Hippocampal formation (tissue), 2 donors: ENCODE results near the gene CTSE.

ENCODE experiments used
- DNase-seq, 2 donors: peaks; one replicate each; lab custom pipeline; 2025; lab: John Stamatoyannopoulos, UW

Gene CTSE

DNA sequence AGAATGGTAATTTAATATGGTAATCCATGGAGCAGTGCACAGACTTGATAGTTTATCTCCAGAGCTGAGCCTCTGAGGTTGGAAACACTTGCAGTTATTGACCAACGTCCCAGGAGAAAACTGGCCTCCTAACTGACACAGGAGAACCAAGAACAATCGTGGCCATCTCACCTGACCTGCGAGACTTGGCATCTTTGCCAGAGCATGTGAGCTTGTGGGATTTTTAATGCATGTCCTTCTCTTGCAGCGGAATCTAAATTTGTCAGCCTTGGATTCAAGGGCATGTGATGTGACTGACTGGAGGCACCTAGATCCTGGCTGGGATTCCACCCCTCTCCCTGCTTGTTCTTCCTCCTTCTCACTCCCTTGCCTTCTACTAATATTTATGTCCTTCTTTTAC is 52.6 kb downstream of the CTSE start:
- no peak for DNase-seq

DNA sequence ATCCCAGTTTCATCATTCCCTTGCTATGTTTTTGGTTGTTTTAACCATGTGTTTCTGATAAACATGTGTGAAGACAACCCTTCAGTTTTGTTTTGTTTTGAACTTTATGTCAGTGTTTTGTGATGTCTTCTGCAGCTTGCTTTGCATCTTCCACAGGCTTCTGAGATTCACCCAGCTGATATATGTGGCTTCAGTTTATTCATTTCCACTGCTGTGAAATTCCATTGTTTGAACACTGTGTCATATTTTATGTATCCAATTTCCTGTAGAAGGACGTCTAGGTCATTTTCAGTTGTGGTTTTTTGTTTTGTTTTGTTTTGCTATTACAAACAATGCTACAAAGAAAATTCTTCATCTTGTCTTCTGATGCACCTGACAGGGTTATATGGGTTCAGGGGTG is 53.2 kb downstream of the CTSE start:
- no peak for DNase-seq

DNA sequence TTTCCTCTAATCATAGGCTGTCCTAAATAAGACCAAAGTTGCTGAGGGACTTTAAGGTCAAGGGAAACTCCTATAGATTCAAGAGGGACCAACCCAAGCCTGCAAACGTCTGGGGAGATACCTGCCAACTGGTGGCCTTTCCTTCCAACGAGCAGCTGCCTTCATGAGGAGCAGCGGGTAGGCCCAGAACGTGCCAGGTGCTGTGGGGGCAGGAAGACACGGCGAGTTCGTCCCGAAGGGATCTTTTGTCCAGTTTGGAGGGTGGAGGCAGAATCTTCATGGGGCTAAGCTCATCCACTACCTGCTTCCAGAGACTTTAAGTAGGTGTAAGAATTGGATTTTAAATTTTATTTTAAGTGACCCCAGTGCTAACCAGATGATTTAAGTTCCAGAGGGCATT is 54.5 kb downstream of the CTSE start:
- no peak for DNase-seq

DNA sequence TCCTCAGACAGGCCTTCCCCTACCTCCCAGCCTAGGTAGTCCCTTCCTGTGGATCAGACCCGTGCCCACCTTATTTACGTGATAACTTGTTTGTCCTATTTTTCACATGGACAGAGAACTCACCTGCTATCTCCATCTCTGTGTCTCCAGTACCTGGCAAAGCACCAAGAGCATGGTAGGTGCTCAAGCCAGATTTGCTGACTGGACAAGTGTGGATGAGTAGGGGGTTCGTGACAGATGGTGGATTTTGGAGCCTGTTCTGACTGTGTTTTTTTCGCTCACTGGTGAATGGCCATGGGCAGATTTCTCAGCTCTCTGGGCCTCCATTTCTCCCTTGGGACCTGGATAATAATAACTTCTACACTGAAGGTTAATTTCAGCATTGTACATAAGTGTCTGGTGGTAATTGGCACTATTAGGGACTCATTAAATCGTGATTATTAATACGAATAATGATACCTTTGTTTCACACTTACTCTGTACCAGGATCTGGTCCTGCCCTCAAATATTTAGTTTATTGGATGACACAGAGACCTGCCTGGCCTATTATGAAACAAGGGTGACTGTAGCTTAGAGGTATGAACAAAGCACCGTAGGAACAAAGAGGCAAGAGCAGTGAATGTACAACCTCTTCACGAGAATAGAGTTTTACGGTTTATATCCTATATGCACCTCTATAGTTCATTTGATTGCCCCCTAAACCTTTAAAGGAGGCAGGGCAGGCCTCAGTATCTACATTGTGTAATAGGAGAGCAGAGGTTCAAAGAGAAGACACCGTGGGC is 56.0 kb downstream of the CTSE start:
- DNase-seq = no peak

DNA sequence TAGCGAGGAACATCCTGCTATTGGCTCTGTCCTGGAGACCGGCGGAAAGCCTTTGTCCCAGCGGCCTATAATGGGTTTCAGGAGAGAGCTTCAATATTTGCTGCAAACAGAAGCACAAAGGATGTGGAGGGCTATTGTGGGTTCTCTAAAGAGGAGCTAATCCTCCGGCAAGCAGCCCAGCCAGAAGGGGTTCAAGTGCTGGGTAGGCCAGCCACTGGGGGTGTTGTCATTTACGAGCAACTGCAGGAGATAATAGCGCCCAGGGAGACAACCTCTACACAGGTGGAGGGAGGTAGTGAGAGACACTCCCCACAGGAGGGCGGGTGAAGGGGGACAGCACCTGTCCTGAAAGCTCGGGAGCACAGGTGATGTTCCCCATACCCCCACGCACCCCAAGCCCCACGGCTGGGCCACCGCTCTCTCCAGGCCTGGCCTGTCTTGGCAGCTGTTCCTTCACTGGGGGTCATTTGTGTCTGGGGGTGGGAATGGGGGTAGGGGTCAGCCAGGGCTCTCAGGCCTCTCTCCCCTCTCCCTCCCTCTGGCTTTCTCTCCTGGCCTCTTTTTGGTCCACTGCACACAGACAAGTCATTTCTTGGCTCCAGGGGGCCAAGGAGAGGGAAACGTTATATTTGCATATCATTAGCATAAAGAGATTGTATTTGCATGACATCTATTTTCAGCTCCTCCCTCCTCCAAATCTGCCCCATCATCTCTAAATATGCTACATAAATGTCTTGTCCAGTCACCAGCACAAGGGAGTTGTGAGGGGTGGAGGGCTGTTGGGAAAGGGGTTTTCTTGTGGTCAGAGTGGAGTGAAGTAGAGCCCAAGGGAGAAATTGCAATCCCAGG is 58.4 kb downstream of the CTSE start:
- DNase-seq = no peak

DNA sequence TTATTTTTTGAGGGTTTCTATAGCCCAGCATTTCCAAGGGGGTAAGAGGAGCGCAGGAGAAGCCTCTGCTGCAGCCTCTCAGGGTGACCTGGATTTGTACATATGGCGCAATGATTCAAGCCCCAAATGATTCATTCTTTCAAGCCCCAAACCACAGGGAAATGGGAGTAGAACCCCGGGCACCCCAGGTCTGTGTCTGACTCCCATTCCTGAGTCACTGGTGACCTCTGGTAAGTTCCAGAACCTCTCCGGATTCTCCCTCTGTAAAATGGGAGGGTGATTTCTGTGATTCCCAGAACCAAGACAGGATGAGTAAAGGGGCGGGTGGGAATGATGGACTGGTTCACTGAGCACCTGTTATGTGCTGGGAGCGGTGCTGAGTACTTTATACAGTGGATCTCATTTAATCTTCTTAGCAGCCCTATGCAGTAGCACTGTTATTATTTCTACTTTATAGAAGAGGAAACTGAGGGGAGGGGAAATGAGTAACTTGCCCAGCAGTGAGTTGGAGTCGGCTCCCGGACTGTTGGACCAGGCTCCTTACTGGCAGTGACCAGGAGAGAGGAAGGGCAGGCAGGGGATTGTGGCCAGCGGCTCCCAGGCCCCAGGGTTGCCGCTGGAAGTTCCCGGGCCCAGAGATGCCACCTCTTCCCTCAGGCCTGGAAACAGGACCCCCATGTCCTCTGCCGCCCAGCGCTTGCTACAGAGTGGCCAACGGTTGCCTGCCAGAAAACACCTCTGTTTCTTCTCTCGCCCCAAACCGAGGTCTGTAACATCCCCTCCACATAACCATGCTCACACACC is 60.1 kb downstream of the CTSE start:
- DNase-seq = no peak

DNA sequence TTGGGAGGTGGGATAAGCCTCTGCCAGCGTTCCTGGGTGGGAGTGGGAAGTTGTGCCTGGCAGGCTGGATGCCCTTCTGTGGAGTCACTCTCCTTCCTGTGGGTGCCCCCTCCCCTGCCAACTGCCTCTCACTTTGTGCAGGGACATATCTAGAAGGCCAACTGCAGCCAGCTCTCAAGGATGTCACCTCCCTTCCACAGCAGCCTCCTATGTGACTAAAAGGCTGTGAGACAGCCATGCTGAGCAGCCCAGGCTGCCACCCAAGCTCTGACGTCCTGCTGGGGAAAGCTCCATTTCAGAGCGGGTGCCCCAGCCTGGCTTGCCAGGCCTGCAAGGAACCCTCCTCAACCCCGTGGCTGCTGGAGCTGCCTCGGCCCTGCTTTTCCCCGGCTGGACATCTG is 60.9 kb downstream of the CTSE start:
- DNase-seq = no peak

DNA sequence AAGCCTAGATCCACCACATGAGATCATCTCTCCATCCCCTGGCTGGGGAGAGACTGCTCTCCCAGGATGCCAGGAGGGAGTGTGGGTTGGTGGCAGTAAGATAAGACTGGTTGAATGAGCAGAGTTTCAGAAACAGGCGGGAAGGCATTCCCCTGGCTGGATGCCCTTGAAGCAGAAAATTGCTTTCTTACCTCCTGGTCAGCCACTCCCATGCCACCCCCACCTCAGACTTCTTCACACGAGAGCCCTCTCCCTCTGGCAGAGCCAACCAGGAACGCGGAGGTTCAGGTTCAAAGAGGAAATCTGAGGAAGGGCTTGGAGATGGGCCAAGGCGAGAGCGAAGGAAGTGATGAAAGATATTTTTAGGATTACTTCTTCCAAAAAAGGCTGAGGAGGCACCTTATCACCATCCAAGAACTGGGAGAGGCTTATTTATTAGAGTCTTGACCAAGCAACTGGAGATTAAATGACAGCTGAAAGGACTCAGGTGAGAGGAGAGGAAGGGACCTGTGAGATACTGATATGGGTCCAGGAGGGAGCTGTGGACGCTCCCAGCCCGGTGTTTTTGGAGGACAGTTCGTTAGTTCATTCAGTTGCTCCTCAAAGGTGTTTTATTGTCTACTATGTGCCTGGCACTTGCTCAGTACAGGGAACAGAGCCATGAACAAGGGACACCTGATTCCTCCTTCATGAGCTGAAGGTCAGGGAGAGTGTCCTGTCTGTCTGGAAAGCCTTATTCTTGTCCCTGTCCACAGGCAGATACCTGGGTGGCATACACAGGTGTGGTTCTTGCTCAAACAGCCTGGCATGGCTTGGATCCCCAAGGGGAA is 61.5 kb downstream of the CTSE start:
- DNase-seq = no peak

DNA sequence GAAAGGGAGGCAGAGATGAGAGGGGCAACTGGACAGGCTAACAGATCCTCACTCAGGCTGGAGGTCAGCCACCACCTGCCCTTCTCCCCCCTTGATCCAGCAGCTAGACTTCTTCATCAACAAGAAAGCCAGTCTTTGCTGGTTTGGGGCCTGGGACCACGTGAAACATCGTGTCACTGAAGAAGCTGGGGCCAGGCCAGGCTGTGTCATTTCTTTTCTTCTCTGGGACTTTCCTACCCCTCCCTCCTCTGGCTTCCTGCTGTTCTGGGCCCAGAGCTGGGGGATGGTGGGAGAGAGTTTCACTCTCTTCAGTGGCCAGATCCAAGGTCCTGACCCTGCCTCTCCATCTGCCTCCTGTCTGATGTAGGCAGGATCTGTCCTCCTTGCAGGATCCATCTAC is 62.3 kb downstream of the CTSE start:
- DNase-seq = no peak

DNA sequence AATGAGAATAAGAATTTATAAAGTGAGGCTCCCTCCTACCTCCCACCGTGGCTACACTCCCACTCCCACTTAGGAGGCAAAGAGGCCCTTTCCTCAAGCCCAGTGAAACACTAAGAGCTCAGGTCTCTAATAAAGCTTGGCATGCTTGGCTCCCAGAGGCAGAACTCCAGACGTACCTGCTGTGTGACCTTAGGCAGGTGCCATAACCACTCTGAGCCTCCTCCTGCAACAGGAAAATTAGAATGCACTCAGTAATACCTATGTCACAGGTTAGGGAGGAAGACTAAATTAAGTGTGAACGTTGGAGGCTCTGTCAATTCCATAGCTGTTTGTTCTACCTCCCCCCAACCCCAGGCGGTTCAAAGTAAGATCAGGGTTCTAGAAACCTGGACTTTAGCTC is 63.9 kb downstream of the CTSE start:
- no peak for DNase-seq
